Choroid plexus epithelial cell (primary cell): Measurements from ENCODE around the gene PNPLA2.

ENCODE experiments used
- DNase-seq: peaks from one replicate; pipeline ENCODE4 v3.0.0-alpha.2; 2010; ENCODE audit warnings: low read depth
- H3K4me3 ChIP-seq: 2 replicates; pipeline ENCODE4 v1.5.1; 2011; ENCODE audit warnings: low read depth, mild to moderate bottlenecking, control low read depth, low read length, moderate library complexity
- TF ChIP-seq, protein P1 (sequence below): conservative IDR thresholded peaks from 2 replicates; pipeline ENCODE4 v1.5.1; 2011; ENCODE audit warnings: low read depth, mild to moderate bottlenecking, control low read depth, inconsistent platforms, low read length, moderate library complexity

Gene PNPLA2

GRCh38 chr11:834371-835316, 15.9 kb downstream of the PNPLA2 start:
- peak; percentile 38 for DNase-seq
- TF ChIP-seq, protein P1, sequence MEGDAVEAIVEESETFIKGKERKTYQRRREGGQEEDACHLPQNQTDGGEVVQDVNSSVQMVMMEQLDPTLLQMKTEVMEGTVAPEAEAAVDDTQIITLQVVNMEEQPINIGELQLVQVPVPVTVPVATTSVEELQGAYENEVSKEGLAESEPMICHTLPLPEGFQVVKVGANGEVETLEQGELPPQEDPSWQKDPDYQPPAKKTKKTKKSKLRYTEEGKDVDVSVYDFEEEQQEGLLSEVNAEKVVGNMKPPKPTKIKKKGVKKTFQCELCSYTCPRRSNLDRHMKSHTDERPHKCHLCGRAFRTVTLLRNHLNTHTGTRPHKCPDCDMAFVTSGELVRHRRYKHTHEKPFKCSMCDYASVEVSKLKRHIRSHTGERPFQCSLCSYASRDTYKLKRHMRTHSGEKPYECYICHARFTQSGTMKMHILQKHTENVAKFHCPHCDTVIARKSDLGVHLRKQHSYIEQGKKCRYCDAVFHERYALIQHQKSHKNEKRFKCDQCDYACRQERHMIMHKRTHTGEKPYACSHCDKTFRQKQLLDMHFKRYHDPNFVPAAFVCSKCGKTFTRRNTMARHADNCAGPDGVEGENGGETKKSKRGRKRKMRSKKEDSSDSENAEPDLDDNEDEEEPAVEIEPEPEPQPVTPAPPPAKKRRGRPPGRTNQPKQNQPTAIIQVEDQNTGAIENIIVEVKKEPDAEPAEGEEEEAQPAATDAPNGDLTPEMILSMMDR, result no peak
- peak overlapping the region; percentile 30 for H3K4me3 ChIP-seq

- no peak overlapping the region for H3K4me3 ChIP-seq
- TF ChIP-seq, protein P1, result no peak
- DNase-seq, result no peak
These were observed 17.6 kb downstream of the PNPLA2 start for GRCh38 chr11:836274-836673.

- no peak for DNase-seq
- TF ChIP-seq, protein P1, result no peak
- H3K4me3 ChIP-seq, result no peak overlapping the region
These were observed 18.0 kb downstream of the PNPLA2 start for GRCh38 chr11:836700-837099.

- no peak for DNase-seq
- H3K4me3 ChIP-seq, result no peak overlapping the region
- TF ChIP-seq, protein P1, result no peak
These were observed 18.7 kb downstream of the PNPLA2 start for GRCh38 chr11:837189-837989.

- TF ChIP-seq, protein P1, result no peak
- H3K4me3 ChIP-seq, result no peak overlapping the region
- DNase-seq, result no peak
These were observed 19.2 kb downstream of the PNPLA2 start for GRCh38 chr11:837990-838307.

DNA sequence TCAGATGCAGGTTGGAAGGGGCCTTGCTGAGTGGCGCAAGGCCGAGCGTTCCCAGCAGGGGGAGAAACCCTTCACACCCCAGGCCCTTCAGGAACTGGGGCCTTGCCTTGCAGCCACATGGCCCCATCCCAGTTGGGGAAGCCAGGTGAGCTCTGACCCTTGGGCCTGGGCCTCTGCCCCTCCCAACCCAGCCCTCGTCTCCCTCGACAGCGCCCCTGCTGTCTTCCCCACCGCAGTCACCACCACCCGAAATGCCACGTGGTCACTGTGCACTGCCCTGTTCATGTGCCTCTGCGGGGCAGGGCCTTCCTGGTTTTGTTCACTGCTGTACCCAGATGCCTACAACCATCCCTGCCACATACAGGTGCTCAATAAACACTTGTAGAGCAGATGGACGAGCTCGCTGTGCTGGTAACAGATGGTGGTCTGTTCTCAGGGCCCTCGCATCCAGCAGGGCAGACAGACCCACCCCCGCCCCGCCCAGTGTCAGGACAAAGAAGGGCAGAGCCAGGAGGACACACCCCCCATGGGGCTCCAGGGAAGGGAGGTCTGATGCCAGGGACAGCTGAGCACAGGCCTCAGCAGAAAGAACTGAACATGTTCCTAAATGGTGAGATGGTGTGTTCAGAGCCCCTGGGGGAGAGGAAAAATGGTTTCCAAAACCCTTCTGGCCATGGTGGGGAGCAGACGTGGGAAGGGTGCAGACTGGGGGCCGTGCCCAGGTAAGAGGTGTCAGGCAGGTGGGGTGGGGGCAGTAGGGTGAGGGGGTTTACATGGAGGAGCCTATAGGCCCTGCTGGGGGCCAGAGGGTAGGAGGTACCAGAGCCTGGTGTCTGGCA, 19.9 kb downstream of the PNPLA2 start:
- peak; percentile 37 for DNase-seq
- TF ChIP-seq, protein P1, result peak; percentile 32
- no peak overlapping the region for H3K4me3 ChIP-seq
